SK-N-SH (cell line): Measurements from ENCODE around the gene D2HGDH. TPM values are rescaled to one million over a fixed set of nuclear protein-coding genes. Genes with fewer than 3 reads are reported as not detected.
A peak's percentile ranks its signal among the peaks of the same experiment; 100 is the strongest.

Experiments
- CTCF ChIA-PET: fragments of 300-600, 350-600 bp; formaldehyde crosslinking; extraction: SDS; loops from one replicate; lab custom pipeline; 2021; lab: Yijun Ruan, JAX
- POLR2A ChIA-PET: fragments of 350-600 bp; sonication (Branson Sonifier 250); formaldehyde crosslinking; extraction: SDS; loops from one replicate; lab custom pipeline; 2020; ENCODE audit warnings: antibody characterized with exemption, inconsistent platforms; lab: Yijun Ruan, JAX
- DNase-seq: peaks from one replicate; pipeline ENCODE4 v3.0.0; 2012
- H2AFZ ChIP-seq: fragments of 200-600 bp; sonication (generic); 2 replicates; pipeline ENCODE4 v1.8.1; 2016; ENCODE audit warnings: antibody characterized with exemption, mild to moderate bottlenecking, low read depth
- H3F3A ChIP-seq: fragments of 200-600 bp; sonication (generic); replicated peaks from 2 replicates; pipeline ENCODE3; 2016; ENCODE audit warnings: antibody characterized with exemption, mild to moderate bottlenecking; ENCODE audit not compliant: insufficient read depth
- H3K27ac ChIP-seq, 2 experiments: fragments of 200-500 bp in 1 of 2; fragments of 200-600 bp in 1 of 2; sonication (Bioruptor generic) in 1 of 2; sonication (generic), shearing (Covaris generic) in 1 of 2; 2 replicates each; pipeline versions ENCODE4 v1.5.1 to v1.6.1; 2014 to 2016; ENCODE audit warnings: low read depth in 2 of 2, inconsistent platforms in 1 of 2, low read length in 1 of 2, mild to moderate bottlenecking in 1 of 2, mixed read lengths in 1 of 2
- H3K27me3 ChIP-seq: fragments of 200-600 bp; sonication (generic), shearing (Covaris generic); 2 replicates; pipeline ENCODE4 v1.6.1; 2016; ENCODE audit warnings: mixed run types; ENCODE audit not compliant: insufficient read depth
- H3K36me3 ChIP-seq, 2 experiments: fragments of 200-500 bp in 1 of 2; fragments of 200-600 bp in 1 of 2; sonication (Bioruptor generic) in 1 of 2; sonication (generic) in 1 of 2; replicated peaks in 1 of 2; 2 replicates each; pipeline versions ENCODE3 to v1.5.1; 2014 to 2016; ENCODE audit warnings: low read length in 1 of 2, mild to moderate bottlenecking in 1 of 2; ENCODE audit not compliant: insufficient read depth in 2 of 2, control insufficient read depth in 1 of 2
- H3K4me1 ChIP-seq, 2 experiments: fragments of 200-500 bp in 1 of 2; fragments of 200-600 bp in 1 of 2; sonication (Bioruptor generic) in 1 of 2; sonication (generic), shearing (Covaris generic) in 1 of 2; 2 replicates each; pipeline versions ENCODE4 v1.5.1 to v1.6.1; 2014 to 2016; ENCODE audit warnings: low read depth in 1 of 2, low read length in 1 of 2, mixed run types in 1 of 2; ENCODE audit not compliant: insufficient read depth in 2 of 2, control insufficient read depth in 1 of 2
- H3K4me2 ChIP-seq: fragments of 200-600 bp; sonication (generic), shearing (Covaris generic); 2 replicates; pipeline ENCODE4 v1.6.1; 2017; ENCODE audit warnings: mixed run types
- H3K4me3 ChIP-seq, 2 experiments: fragments of 200-500 bp in 1 of 2; fragments of 200-600 bp in 1 of 2; sonication (Bioruptor generic) in 1 of 2; sonication (generic), shearing (Covaris generic) in 1 of 2; 2 replicates each; pipeline versions ENCODE4 v1.5.1 to v1.8.1; 2014 to 2016; ENCODE audit warnings: low read depth in 2 of 2, inconsistent platforms in 1 of 2, low read length in 1 of 2, mild to moderate bottlenecking in 1 of 2, mixed read lengths in 1 of 2, moderate library complexity in 1 of 2
- H3K79me2 ChIP-seq: fragments of 200-600 bp; sonication (generic); 2 replicates; pipeline ENCODE4 v1.8.1; 2017; ENCODE audit warnings: mild to moderate bottlenecking; ENCODE audit not compliant: insufficient read depth
- H3K9ac ChIP-seq: fragments of 200-600 bp; sonication (generic); 2 replicates; pipeline ENCODE4 v1.6.1; 2017; ENCODE audit warnings: mixed run types
- H3K9me2 ChIP-seq: fragments of 200-600 bp; sonication (generic); 2 replicates; pipeline ENCODE4 v1.6.1; 2017; ENCODE audit warnings: mixed run types
- H3K9me3 ChIP-seq: fragments of 200-600 bp; sonication (generic); 2 replicates; pipeline ENCODE4 v1.6.1; 2017; ENCODE audit warnings: mixed run types, mild to moderate bottlenecking, moderate library complexity
- H4K20me1 ChIP-seq: fragments of 200-600 bp; sonication (generic); 2 replicates; pipeline ENCODE4 v1.6.1; 2017; ENCODE audit warnings: mild to moderate bottlenecking, mixed run types; ENCODE audit not compliant: insufficient read depth
- CHD2 ChIP-seq: fragments of 150-350 bp; IDR thresholded peaks from 2 replicates; pipeline ENCODE4 v1.6.1; 2018; ENCODE audit warnings: low read length; ENCODE audit not compliant: partially characterized antibody
- FOSL2 ChIP-seq: IDR thresholded peaks from 2 replicates; pipeline ENCODE4 v1.4.0; 2012; ENCODE audit warnings: low read depth, mild to moderate bottlenecking, moderate library complexity, borderline replicate concordance
- GABPA ChIP-seq: IDR thresholded peaks from 2 replicates; pipeline ENCODE4 v1.4.0; 2012; ENCODE audit warnings: low read depth, mild to moderate bottlenecking
- JUND ChIP-seq: IDR thresholded peaks from 2 replicates; pipeline ENCODE4 v1.4.0; 2012
- MXI1 ChIP-seq: IDR thresholded peaks from 2 replicates; pipeline ENCODE4 v1.6.1; 2012; ENCODE audit warnings: mild to moderate bottlenecking, low read depth, low read length, improper control_type of control experiment
- RXRA ChIP-seq: IDR thresholded peaks from 2 replicates; pipeline ENCODE4 v1.4.0; 2012; ENCODE audit warnings: low read depth, mild to moderate bottlenecking, borderline replicate concordance
- TAF1 ChIP-seq: IDR thresholded peaks from 2 replicates; pipeline ENCODE4 v1.6.1; 2012; ENCODE audit warnings: low read depth, mild to moderate bottlenecking, low read length, moderate library complexity, borderline replicate concordance
- TCF12 ChIP-seq: IDR thresholded peaks from 2 replicates; pipeline ENCODE4 v1.4.0; 2012
- YY1 ChIP-seq: IDR thresholded peaks from 2 replicates; pipeline ENCODE4 v1.4.0; 2012; ENCODE audit warnings: low read depth, mild to moderate bottlenecking
- WGBS: methylation state at CpG from one replicate; pipeline ENCODE4 v1.1.6; 2017; ENCODE audit warnings: low lambda C conversion rate; 5-methylcytosine and 5-hydroxymethylcytosine counted together
- polyA plus RNA-seq, 3 experiments: library from polyadenylated mRNA; depleted of rRNA; stranded (reverse); fragments of >200 nt; gene quantifications; 2 replicates each; pipeline ENCODE4 v1.2.3, GENCODE V29; 2012
- TF ChIP-seq, protein P1 (sequence below): IDR thresholded peaks from 2 replicates; pipeline ENCODE4; 2012

Gene D2HGDH
- polyA plus RNA-seq, 1 of the 3 experiments (the other 2 are of a cell fraction), result 36.3 TPM

DNA sequence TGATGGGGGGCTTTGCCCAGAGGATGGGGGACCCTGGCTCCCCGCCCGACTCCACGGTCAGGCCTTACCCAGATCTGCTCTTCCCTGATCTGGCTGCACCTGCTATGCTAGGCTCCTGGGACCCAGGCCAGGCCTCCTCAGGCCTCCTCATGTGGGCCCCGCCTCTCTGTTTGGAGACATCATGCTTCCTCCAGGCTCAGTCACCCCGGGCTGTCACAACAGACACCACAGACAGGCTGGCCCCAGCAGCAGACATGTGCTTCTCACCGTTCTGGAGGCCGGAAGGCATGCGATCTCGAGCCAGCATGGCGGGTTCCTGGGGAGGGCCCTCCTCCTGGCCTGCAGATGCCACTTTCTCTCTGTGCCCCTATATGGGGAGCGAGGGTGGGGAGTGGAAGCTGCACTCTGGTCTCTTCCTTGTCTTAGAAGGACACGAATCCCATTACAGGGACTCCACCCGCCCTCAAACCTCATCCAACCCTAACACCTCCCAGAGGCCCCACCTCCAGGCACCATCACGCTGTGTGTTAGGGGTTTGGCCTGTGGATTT, 63.7 kb downstream of the D2HGDH start:
- Histone ChIP-seq H4K20me1 (no peaks in the 10 kb centered on the region), H3K9me3 (no peaks in the 10 kb centered on the region), H3F3A (no peaks in the 10 kb centered on the region), H3K4me2 (no peak overlapping the region), H3K27ac (no peak overlapping the region), H3K27me3 (no peaks in the 10 kb centered on the region), H3K4me3 (no peak overlapping the region), H3K79me2 (no peaks in the 10 kb centered on the region), H3K36me3 (no peaks in the 10 kb centered on the region), H3K9ac (no peak overlapping the region), H3K4me1 (peaks cover 0 to 19% of the 10 kb centered on the region in 2 experiments; a peak in 1 of 4 replicates), H3K9me2 (no peaks in the 10 kb centered on the region), H2AFZ (no peak overlapping the region)
- CTCF ChIA-PET, result interaction anchor here (0.6 kb wide), 1 partner anchor 52 kb away, joined by 6 read pairs; no protein-coding TSS in a partner anchor
- TF ChIP-seq TCF12, result no peak
- no peak for TF ChIP-seq RXRA
- no peak for TF ChIP-seq GABPA
- TF ChIP-seq MXI1, result peak; percentile 66; the same call in 1 of the 2 replicates
- POLR2A ChIA-PET, result no interaction called here
- peak; percentile 47 for DNase-seq
- WGBS, result 85% methylated on average over 5 of the region's 14 CpGs

DNA sequence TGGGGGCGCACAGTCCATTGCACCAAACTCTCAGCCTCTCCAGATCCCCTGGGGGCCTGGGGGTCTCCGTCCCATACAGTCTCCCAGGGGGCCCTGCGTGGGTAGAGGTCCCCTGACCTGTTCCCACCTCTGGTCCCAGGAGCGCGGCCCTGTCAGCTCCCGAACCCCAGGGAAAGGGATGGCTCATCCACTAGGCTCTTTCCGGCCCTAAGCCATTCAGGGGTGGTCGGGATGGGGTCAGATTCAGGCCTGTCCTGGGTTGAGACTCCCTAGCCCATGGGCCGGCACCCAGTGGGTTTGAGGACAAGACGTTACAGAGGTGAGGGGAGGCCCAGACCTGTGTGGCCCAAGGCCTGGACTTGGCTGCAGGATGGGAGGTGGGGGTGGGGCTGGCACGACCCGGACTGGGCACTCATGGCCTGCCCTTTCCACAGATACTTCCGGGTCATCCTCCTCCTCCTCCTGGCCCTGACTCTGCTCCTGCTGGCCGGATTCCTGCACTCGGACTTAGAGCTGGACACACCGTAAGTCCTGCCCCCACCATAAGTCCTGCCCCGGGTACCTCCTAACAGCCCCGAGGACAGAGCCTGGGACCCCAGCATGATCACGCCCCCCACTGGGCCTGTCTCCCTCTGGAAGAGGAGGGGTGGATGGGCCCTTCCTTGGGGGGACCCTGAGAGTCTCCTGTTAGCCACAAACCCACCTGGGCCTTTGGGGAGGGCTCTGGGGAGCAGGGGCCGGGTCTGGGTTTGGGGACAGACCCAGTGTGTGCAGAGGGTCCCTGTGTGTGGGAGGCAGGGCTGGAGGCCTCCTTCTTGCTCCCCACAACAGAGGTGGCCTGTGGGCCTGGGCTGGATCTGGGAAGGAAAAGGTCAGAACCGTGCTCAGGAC, 64.4 kb downstream of the D2HGDH start:
- CTCF ChIA-PET, result interaction anchor here (0.7 to 0.8 kb wide), 2 partner anchors 28 to 42 kb away, joined by 3 read pairs; no protein-coding TSS in a partner anchor
- 85% methylated on average over 12 of the region's 21 CpGs for WGBS
- POLR2A ChIA-PET, result no interaction called here

More for the DNA sequence above, 64.4 kb downstream of the D2HGDH start:
- Histone ChIP-seq H3K9me3 (no peaks in the 10 kb centered on the region), H3K4me2 (no peak overlapping the region), H3K9ac (no peak overlapping the region), H3K27ac (no peak overlapping the region; a peak in 1 of 4 replicates), H3K4me3 (no peak overlapping the region), H3K36me3 (no peaks in the 10 kb centered on the region), H3F3A (no peaks in the 10 kb centered on the region), H3K27me3 (no peaks in the 10 kb centered on the region), H2AFZ (no peak overlapping the region), H3K4me1 (peaks cover 0 to 26% of the 10 kb centered on the region in 2 experiments; a peak in 1 of 4 replicates), H4K20me1 (no peaks in the 10 kb centered on the region), H3K9me2 (no peaks in the 10 kb centered on the region), H3K79me2 (no peaks in the 10 kb centered on the region)
- DNase-seq, result peak; percentile 28
- TF ChIP-seq FOSL2, result no peak
- TF ChIP-seq JUND, result no peak
- TF ChIP-seq MXI1, result no peak
- no peak for TF ChIP-seq YY1
- no peak for TF ChIP-seq CHD2
- no peak for TF ChIP-seq TAF1
- TF ChIP-seq, protein P1, sequence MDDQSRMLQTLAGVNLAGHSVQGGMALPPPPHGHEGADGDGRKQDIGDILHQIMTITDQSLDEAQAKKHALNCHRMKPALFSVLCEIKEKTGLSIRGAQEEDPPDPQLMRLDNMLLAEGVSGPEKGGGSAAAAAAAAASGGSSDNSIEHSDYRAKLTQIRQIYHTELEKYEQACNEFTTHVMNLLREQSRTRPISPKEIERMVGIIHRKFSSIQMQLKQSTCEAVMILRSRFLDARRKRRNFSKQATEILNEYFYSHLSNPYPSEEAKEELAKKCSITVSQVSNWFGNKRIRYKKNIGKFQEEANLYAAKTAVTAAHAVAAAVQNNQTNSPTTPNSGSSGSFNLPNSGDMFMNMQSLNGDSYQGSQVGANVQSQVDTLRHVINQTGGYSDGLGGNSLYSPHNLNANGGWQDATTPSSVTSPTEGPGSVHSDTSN, result no peak
